IPS DF 6.9 (cell line): ENCODE measurements around the gene TRAF1.

Experiments used
- DNase-seq: peaks from one replicate; pipeline ENCODE4 v3.0.0-alpha.2; 2013; ENCODE audit warnings: low read depth, low spot score
- H3K27ac ChIP-seq: one replicate; pipeline ENCODE4 v1.5.1; 2013; ENCODE audit warnings: low read length, control low read depth
- H3K27me3 ChIP-seq: 2 replicates; pipeline ENCODE4 v1.6.1; 2013; ENCODE audit warnings: mild to moderate bottlenecking, low read length; ENCODE audit not compliant: control insufficient read depth, insufficient read depth
- H3K36me3 ChIP-seq: 2 replicates; pipeline ENCODE4 v1.6.1; 2013; ENCODE audit warnings: low read length; ENCODE audit not compliant: control insufficient read depth, insufficient read depth
- H3K4me1 ChIP-seq: 2 replicates; pipeline ENCODE4 v1.6.1; 2013; ENCODE audit warnings: low read length; ENCODE audit not compliant: control insufficient read depth, insufficient read depth
- H3K4me3 ChIP-seq: 2 replicates; pipeline ENCODE4 v1.5.1; 2013; ENCODE audit warnings: mild to moderate bottlenecking, low read length
- H3K9me3 ChIP-seq: 2 replicates; pipeline ENCODE4 v1.6.1; 2013; ENCODE audit warnings: low read length, inconsistent platforms; ENCODE audit not compliant: control insufficient read depth, insufficient read depth
- WGBS: extraction: QIAGEN DNeasy Blood & Tissue Kit; methylation state at CpG from one replicate; pipeline ENCODE4 v1.1.7; 2013; ENCODE audit warnings: mixed read lengths, missing lambda C conversion rate; ENCODE audit not compliant: insufficient read length, insufficient coverage; 5-methylcytosine and 5-hydroxymethylcytosine counted together

The TRAF1 gene

DNA sequence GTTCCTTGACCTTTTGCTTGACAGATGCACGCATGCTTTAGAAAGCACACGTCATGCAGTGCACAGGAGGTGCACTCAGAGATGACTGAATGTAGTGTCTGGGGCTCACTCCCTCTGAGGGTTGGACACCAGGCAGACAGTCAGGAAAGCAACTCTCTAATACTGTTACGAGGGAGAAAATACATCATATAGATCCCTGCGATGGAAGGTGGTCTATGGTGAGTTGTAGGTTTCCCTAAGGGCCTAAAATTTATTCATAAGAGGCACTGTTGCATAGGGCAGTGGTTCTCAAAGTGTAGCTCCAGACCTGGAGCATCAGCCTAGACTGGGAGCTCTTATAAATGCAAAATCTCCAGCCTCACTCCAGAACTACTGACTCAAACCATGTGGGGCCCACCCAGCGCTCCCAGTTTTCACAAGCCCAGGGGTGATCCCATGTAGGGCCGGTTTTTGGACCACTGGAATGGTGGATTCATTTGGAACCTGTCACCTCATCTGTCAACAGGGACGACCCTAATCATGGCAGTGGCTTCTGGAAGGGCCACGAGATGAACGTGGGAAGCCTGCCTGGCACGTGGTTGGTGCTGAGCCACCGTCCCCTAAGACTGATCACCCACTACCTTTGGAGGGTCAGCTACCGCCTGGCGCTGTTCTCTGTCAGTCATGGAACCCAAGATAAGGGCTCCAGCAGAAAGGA lies 32.8 kb downstream of the TRAF1 start:
- Histone ChIP-seq H3K36me3 (no peaks in the 10 kb centered on the region), H3K9me3 (no peaks in the 10 kb centered on the region), H3K27ac (no peak overlapping the region), H3K27me3 (no peaks in the 10 kb centered on the region; the same call in 1 of the 2 replicates), H3K4me3 (no peak overlapping the region), H3K4me1 (0 out of 2 replicates have a peak, but pooled peaks cover 1% of the 10 kb centered on the region)
- no CpG with 5 or more reads among the region's 13 CpGs for WGBS
- DNase-seq, result no peak

DNA sequence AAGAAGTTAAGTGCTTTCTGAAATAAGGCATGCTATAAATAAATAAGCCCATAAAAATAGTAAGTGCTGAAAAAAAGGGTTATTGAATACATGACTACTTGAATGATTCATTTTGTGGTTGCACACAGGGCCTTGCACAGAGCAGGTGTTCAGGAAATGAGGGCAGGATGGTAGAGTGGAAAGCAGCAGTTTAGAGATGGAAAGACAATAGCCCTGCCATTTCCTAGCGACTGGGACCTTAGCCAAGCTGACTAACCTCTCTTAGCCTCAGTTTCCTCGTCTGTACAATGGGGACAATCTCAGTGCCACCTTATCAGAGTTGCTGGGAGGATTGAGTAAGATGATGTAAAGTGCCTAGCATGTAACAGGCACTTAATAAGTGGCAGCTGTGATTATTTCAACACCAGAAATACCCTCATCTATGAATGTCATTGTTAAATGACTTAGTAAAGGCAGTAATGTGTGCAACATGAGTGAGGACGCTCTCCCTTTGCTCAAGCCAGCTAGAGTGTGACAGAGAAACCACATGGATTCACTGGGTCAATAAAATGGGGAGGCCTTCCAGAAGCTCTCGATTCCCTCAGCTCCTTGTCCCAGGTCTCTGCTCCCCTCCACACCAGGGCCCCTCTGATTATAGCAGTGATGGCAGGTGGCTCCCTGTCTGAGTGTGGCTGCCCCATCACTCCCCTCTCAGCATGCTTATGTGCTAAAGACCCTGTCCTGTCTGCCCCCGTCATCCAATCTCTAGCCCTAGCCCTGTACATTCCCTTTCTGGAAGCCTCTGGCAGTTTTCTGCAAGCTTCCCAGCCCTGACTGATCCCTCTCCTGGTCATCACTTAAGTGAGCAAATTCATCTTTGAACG lies 33.6 kb downstream of the TRAF1 start:
- H3K9me3 ChIP-seq, result no peaks in the 10 kb centered on the region
- no peaks in the 10 kb centered on the region; the same call in 1 of the 2 replicates for H3K27me3 ChIP-seq
- WGBS, result no CpG with 5 or more reads among the region's 6 CpGs
- DNase-seq, result no peak
- H3K4me3 ChIP-seq, result no peak overlapping the region
- no peaks in the 10 kb centered on the region for H3K36me3 ChIP-seq
- no peak overlapping the region for H3K27ac ChIP-seq
- 0 out of 2 replicates have a peak, but pooled peaks cover 1% of the 10 kb centered on the region for H3K4me1 ChIP-seq

DNA sequence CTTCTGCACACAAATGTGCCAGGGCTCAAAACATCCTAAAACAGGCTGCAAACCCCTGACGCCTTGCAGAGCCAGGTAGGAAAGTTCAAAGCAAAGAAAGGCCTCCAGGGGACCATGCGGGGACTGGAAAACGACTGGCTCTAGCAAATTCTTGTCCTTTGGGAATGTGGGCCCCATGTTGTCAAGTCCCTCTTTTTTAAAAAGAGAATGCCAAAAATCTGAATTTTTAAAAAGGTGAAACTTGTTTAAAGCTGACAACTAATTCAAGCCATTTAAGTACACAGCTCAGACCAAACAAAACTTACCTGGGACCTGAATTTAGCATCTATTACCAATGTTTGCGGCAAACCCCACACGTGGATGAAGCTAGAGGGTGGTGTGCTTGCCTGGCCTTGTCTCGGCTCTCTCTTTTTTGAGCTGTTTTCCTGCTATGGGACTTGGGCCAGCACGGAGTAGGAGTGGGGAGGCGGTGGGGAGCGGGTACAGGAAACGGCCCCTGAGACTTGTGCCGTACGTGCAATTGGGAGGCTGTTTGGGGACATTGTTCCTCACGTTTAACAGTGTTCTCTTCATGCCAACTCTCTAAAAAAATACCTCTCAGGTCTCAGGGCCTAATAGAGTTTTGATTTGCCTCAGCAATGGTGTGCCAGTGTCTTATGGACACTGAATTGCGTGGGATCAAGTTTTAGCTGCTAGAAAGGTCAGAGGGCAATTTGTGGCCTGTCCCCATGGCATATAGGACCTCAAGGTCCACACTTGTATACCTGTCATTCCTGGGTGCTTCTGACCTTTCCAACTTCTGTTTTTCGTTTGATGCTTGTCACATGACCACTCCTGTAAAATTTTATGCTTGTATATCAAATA lies 34.5 kb downstream of the TRAF1 start:
- Histone ChIP-seq H3K27me3 (no peaks in the 10 kb centered on the region; the same call in 1 of the 2 replicates), H3K4me1 (0 out of 2 replicates have a peak, but pooled peaks cover 1% of the 10 kb centered on the region), H3K9me3 (no peaks in the 10 kb centered on the region), H3K36me3 (no peaks in the 10 kb centered on the region), H3K4me3 (no peak overlapping the region), H3K27ac (no peak overlapping the region)
- DNase-seq, result no peak
- WGBS, result no CpG with 5 or more reads among the region's 15 CpGs

DNA sequence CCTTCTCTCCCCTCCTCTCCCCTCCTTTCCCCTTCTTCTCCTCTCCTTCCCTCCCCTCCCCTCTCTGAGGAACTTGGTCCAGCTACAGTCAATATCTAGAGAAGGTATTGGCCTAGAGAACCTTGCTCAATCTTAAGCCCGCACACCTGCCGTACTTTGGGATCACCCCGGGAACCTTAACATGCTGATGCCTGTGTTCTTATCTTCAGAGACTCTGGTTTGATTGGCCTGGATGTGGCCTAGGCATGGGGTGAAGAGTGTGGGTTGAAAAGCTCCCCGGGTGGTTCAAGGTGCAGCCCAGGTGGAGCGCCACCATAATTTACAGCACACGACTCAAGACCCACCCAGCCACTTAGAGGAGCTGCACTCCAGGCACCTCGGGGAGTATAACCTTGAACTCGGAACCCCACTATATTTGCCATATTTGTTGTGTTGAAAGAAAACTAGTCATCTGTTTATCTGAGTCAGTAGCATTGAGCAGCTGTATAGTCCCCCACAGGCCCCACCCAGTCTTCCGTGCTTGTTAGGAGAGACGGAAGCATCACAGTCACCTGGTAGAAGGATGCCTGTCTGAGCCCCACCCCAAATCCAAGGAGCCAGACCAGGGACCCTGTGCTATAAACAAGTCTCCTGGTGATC lies 35.2 kb downstream of the TRAF1 start:
- Histone ChIP-seq H3K9me3 (no peaks in the 10 kb centered on the region), H3K27me3 (no peaks in the 10 kb centered on the region; the same call in 1 of the 2 replicates), H3K4me3 (no peak overlapping the region), H3K4me1 (0 out of 2 replicates have a peak, but pooled peaks cover 1% of the 10 kb centered on the region), H3K36me3 (no peaks in the 10 kb centered on the region), H3K27ac (no peak overlapping the region)
- DNase-seq, result no peak
- WGBS, result no CpG with 5 or more reads among the region's 10 CpGs

DNA sequence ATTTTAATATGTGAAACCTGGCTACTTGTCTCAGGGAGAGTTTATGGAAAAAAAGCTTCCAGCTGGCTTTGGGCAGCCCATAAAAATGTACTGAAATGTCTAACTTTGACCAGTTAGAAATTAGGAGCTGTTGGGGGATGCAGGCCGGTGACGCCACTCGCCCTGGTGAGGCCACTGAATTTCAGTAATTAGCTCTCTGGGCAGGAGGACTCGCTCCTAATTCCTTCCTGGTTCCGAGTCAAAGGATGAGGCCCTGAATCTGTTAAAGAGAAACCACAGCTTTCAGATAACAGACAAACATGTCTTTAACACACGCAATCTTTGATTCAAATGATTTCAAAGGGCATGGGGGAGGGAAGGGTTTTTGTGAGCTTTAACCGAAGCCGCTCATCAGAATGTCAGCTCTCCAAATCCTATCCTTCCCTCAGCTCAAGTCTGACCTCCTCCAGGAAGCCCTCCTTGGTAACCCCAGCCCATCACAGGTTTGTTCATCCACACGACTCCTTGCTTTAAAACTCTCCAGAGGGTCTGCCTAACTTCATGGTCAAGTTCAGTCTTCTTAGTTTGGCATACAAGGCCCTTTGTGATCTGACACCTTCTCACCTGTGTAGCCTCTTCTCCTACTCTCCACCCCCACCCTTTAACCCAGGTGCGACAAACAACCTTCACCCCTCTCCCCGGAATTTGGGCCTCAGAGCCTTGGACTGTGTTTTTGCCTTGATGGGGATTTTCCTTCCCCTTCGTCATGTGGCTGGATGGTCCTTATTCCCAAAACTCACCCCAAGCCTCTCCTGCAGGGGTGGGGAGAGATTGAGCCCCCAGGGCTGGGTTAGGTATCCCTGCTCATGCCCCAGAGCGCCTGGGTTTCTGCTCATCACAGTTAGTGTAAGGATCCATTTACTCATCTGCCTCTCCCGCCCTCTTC lies 36.0 kb downstream of the TRAF1 start:
- no peaks in the 10 kb centered on the region; the same call in 1 of the 2 replicates for H3K27me3 ChIP-seq
- no peak overlapping the region for H3K27ac ChIP-seq
- no CpG with 5 or more reads among the region's 14 CpGs for WGBS
- DNase-seq, result no peak
- no peaks in the 10 kb centered on the region for H3K36me3 ChIP-seq
- H3K4me1 ChIP-seq, result 0 out of 2 replicates have a peak, but pooled peaks cover 1% of the 10 kb centered on the region
- no peaks in the 10 kb centered on the region for H3K9me3 ChIP-seq
- no peak overlapping the region for H3K4me3 ChIP-seq

DNA sequence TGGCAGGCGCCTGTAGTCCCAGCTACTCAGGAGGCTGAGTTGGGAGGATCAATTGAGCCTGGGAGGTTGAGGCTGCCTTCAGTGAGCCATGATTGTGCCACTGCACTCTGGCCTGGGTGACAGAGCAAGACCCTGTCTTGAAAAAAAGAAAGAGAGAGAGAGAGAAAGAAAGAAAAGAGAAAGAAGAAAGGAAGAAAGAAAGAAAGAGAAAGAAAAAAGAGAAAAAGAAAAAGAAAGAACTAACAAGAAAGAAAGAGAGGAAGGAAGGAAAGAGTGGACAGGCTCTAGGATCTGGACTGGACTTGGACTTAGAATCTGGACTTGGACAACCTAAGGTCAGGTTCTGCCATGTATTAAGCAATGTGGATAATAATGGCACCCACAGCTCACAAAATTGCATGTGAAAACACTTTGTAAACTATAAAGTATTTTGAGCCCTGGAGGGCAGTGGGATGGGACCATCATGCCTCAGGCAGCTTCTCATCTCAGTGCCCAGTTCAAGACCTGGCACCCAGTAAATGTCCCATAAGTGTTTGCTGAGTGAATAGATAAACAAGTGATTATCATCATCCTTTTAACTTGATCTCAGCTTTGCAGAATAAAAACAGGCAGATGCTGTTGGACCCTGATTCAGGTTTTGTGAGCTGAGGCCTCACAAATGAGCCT lies 36.9 kb downstream of the TRAF1 start:
- no peaks in the 10 kb centered on the region; the same call in 1 of the 2 replicates for H3K27me3 ChIP-seq
- H3K4me1 ChIP-seq, result no peaks in the 10 kb centered on the region
- no peak for DNase-seq
- WGBS, result no CpG with 5 or more reads among the region's 1 CpG
- no peak overlapping the region for H3K27ac ChIP-seq
- no peak overlapping the region for H3K4me3 ChIP-seq
- H3K9me3 ChIP-seq, result no peaks in the 10 kb centered on the region
- H3K36me3 ChIP-seq, result no peaks in the 10 kb centered on the region

DNA sequence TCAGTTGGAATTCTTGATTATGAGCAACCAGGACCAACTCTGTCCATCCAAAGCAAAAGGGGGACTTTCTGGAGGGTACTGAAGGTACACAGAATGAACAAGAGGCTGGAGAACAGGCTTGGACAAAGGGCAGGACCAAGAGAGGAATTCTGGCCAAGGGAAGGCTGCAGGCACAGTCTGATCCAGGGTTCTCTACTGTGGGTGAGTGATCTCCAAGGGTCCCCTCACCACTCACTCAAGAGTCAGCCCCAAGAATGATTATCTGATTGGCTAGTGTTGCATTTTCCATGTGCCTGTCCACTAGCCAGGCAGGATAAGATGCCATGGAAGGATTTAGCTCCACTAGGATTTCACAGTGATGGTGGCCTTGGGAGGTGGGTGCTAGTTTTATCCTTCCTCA lies 38.0 kb downstream of the TRAF1 start:
- no peak for DNase-seq
- no peaks in the 10 kb centered on the region for H3K9me3 ChIP-seq
- no peak overlapping the region for H3K4me3 ChIP-seq
- H3K36me3 ChIP-seq, result no peaks in the 10 kb centered on the region
- no peaks in the 10 kb centered on the region for H3K27me3 ChIP-seq
- no peaks in the 10 kb centered on the region for H3K4me1 ChIP-seq
- H3K27ac ChIP-seq, result no peak overlapping the region

DNA sequence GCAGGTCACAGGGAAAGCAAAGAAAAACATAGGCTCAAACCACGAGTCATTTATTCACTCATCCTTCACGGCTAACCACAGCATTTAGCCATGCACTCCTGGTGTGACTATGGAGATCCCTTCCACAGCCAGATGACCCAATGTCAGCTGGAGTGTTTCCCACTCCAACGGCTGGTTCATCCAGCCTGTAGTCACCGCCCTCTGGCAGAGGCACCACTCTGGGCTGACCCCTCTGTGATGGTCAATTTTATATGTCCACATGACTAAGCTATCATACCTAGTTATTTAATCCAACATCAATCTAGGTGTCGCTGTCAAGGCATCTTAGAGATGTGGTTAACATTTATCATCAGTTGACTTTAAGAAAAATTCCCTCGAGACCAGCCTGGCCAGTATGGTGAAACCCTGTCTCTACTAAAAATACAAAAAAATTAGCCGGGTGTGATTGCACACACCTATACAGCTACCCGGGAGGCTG lies 40.1 kb downstream of the TRAF1 start:
- H3K36me3 ChIP-seq, result no peaks in the 10 kb centered on the region
- no peak overlapping the region for H3K27ac ChIP-seq
- DNase-seq, result no peak
- H3K27me3 ChIP-seq, result no peaks in the 10 kb centered on the region
- H3K4me1 ChIP-seq, result no peaks in the 10 kb centered on the region
- H3K4me3 ChIP-seq, result no peak overlapping the region
- no peaks in the 10 kb centered on the region for H3K9me3 ChIP-seq
- whole genome bisulfite sequencing, result no CpG with 5 or more reads among the region's 8 CpGs

DNA sequence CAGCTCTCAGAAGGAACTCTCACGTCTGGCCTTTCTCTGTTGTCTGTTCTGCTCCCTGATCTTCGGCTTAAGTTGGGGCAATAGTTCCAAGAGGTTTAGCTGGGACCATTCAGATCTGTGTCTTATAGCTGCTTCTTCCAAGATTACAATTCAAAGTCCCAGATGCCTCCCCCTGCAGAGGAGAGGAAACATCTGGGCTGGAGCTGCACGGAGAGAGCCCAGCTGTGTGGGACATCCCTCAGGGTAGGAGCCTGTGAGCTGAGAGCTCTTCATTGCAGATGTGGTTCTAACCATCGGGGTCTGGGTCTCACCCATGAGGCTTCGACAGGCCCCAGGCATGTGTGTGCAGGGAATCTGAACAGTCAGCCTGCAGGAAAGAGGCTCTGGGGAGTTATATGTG lies 40.6 kb downstream of the TRAF1 start:
- Histone ChIP-seq H3K4me3 (no peak overlapping the region), H3K27ac (no peak overlapping the region), H3K27me3 (no peaks in the 10 kb centered on the region), H3K4me1 (no peaks in the 10 kb centered on the region), H3K9me3 (no peaks in the 10 kb centered on the region), H3K36me3 (no peaks in the 10 kb centered on the region)
- WGBS, result no CpG with 5 or more reads among the region's 5 CpGs
- DNase-seq, result no peak
